ENCODE results near the gene KRTAP12-4. TPM values are rescaled to one million over a fixed set of nuclear protein-coding genes. Genes with fewer than 3 reads are reported as not detected.

Gene KRTAP12-4
- polyA plus RNA-seq, 1 experiment, result not detected

DNA sequence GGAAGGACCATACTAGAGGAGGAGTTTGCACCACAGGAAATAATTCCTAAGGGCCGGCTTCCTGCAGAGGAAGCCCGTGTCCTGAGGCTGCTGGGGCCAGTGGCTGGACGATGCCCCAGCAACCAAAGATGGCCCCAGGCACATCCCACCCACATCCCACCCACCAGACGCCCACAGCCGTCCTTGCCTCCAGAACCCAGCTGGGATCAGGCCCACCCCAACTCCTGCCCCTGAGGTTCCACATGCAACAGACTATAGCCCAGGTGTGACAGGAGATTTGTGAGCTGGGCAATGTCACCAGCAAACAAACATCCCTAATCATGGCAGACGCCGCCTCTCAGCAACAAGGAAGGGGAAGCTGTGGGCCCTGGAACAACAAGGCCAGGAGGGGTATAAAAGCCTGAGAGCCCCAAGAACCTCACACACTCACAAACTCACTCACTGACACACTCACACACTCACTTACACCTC, 27.8 kb downstream of the KRTAP12-4 start, which contains the start of gene KRTAP10-9:
Gene KRTAP10-9, plus strand, starts transcription at position 421 of the 471 bp plus-strand sequence. CDS start 79 bp downstream, outside the sequence.
- no peaks in the 10 kb centered on the region for H3K36me3 ChIP-seq (ENCODE audit: control insufficient read depth, insufficient read depth, low read length)
- H3K27me3 ChIP-seq (ENCODE audit: control insufficient read depth, insufficient read depth, low read length), result no peaks in the 10 kb centered on the region
- TF ChIP-seq, protein P1, sequence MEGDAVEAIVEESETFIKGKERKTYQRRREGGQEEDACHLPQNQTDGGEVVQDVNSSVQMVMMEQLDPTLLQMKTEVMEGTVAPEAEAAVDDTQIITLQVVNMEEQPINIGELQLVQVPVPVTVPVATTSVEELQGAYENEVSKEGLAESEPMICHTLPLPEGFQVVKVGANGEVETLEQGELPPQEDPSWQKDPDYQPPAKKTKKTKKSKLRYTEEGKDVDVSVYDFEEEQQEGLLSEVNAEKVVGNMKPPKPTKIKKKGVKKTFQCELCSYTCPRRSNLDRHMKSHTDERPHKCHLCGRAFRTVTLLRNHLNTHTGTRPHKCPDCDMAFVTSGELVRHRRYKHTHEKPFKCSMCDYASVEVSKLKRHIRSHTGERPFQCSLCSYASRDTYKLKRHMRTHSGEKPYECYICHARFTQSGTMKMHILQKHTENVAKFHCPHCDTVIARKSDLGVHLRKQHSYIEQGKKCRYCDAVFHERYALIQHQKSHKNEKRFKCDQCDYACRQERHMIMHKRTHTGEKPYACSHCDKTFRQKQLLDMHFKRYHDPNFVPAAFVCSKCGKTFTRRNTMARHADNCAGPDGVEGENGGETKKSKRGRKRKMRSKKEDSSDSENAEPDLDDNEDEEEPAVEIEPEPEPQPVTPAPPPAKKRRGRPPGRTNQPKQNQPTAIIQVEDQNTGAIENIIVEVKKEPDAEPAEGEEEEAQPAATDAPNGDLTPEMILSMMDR (IDR thresholded peaks at IDR 0.05; ENCODE audit: insufficient read depth, low read depth, low read length), result no peak
- no peak for DNase-seq (ENCODE audit: low read depth)
- CTCF ChIA-PET, result no interaction called here
- POLR2A ChIA-PET, result no interaction called here
- H3K4me3 ChIP-seq (ENCODE audit: low read depth, low read length), result no peak within 1 kb of the TSS

DNA sequence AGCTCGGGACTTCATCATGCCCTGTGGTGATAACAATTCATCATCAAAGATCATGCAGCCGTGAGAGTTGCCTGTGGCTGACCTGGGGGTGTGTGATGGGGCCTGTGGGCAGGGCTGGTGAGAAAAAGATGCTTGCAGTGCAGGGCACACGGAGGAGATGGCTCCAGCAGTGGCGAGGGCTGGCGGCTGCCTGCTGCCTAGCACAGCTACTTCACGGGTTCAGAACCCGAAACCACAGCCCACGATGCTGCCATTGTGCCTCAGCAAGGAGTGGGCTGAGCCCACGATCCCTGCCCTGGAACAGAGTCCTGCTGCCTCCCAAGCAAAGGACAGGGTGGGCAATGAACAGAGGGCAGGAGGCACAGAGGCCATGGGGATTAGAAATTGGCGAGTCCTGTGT, 28.2 kb downstream of the KRTAP12-4 start:
- TF ChIP-seq, protein P1 (IDR thresholded peaks at IDR 0.05; ENCODE audit: insufficient read depth, low read depth, low read length), result no peak
- POLR2A ChIA-PET, result no interaction called here
- DNase-seq (ENCODE audit: low read depth), result no peak
- no peaks in the 10 kb centered on the region for H3K36me3 ChIP-seq (ENCODE audit: control insufficient read depth, insufficient read depth, low read length)
- CTCF ChIA-PET, result no interaction called here
- H3K27me3 ChIP-seq (ENCODE audit: control insufficient read depth, insufficient read depth, low read length), result no peaks in the 10 kb centered on the region
- H3K4me3 ChIP-seq (ENCODE audit: low read depth, low read length), result no peak overlapping the region

DNA sequence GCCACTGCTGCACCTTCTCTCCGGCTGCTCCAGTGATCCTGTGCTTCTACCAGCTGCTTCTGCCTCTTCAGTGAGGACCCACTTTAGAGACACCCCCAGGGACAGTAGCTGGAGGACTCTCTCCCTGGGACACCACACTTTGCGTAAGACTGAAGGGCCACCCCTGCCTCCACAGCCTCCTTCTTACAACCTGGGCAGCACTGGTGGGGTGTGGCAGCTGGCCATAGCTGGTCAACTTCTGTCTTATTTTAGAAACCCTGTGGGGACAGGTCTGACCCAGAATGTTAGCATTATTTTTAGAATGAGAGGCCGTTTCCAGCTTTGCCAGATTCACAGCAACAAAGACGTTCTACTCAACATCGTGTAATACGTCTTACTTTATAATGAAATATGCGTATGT, 28.7 kb downstream of the KRTAP12-4 start:
- H3K4me3 ChIP-seq (ENCODE audit: low read depth, low read length), result no peak overlapping the region
- no peaks in the 10 kb centered on the region for H3K36me3 ChIP-seq (ENCODE audit: control insufficient read depth, insufficient read depth, low read length)
- ChIA-PET POLR2A (no interaction called here), CTCF (no interaction called here)
- TF ChIP-seq, protein P1 (IDR thresholded peaks at IDR 0.05; ENCODE audit: insufficient read depth, low read depth, low read length), result no peak
- no peaks in the 10 kb centered on the region for H3K27me3 ChIP-seq (ENCODE audit: control insufficient read depth, insufficient read depth, low read length)
- no peak for DNase-seq (ENCODE audit: low read depth)

DNA sequence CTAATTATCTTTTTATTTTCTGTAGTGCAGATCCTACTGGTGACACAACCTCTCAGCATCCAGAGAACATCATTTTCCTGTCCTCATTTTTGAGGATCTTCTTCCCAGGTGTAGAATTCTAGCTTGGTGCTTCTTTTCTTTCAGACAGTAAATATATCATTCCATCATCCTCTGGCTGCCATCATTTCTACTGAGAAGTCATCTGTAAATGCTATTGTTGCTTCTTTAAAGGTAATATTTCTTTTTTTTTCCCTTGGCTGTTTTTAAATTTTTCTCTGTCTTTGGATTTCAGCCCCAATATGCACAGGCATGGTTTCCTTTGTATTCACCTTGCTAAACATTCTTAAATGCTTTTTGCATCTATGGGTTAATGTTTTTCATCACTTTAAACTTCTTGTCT, 30.9 kb downstream of the KRTAP12-4 start:
- no peaks in the 10 kb centered on the region for H3K36me3 ChIP-seq (ENCODE audit: control insufficient read depth, insufficient read depth, low read length)
- TF ChIP-seq, protein P1 (IDR thresholded peaks at IDR 0.05; ENCODE audit: insufficient read depth, low read depth, low read length), result no peak
- ChIA-PET POLR2A (no interaction called here), CTCF (no interaction called here)
- H3K27me3 ChIP-seq (ENCODE audit: control insufficient read depth, insufficient read depth, low read length), result no peaks in the 10 kb centered on the region
- no peak for DNase-seq (ENCODE audit: low read depth)
- no peak overlapping the region for H3K4me3 ChIP-seq (ENCODE audit: low read depth, low read length)

DNA sequence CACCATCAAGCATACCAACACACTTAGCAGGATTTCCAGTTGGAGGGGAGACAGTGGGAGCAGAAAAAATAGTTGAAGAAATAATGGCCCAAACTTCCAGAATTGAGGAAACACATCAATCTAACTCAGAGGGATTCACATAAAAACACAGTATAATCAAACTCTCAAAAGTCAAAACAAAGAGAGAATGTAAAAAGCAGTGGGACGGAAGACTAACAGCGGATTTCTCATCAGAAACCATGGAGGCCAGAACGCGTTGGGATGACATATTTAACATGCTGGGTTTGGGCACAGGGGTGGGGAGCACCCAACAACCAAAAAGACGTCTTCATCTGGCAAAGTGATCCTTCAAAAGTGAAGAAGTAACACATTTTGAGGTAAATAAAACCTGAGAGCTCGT, 34.6 kb downstream of the KRTAP12-4 start:
- CTCF ChIA-PET, result no interaction called here
- Histone ChIP-seq H3K27me3 (ENCODE audit: control insufficient read depth, insufficient read depth, low read length) (no peaks in the 10 kb centered on the region), H3K36me3 (ENCODE audit: control insufficient read depth, insufficient read depth, low read length) (no peaks in the 10 kb centered on the region), H3K4me3 (ENCODE audit: low read depth, low read length) (no peak overlapping the region)
- DNase-seq (ENCODE audit: low read depth), result no peak
- TF ChIP-seq, protein P1 (IDR thresholded peaks at IDR 0.05; ENCODE audit: insufficient read depth, low read depth, low read length), result no peak
- POLR2A ChIA-PET, result no interaction called here
